HepG2 (cell line): ENCODE data around the gene MRPL9. TPM values are rescaled to one million over a fixed set of nuclear protein-coding genes. Genes with fewer than 3 reads are reported as not detected.
A peak's percentile ranks its signal among the peaks of the same experiment; 100 is the strongest.

Experiments used
- ATAC-seq: fragments of 200-7000 bp; cut with Tn5 transposase; 3 replicates; pipeline ENCODE4 v1.9.1; 2020; ENCODE audit warnings: mild to moderate bottlenecking, moderate library complexity
- BruUV-seq: library from RNA; stranded (reverse); fragments of 400-500 nt; replicated peaks from 2 replicates; lab custom pipeline; 2021; lab: Mats Ljungman, UMichigan
- CTCF ChIA-PET: fragments of 300-600 bp; formaldehyde crosslinking; extraction: SDS; loops from one replicate; lab custom pipeline; 2021; ENCODE audit warnings: low total read pairs, inconsistent platforms, low intra/inter-chr PET ratio; lab: Yijun Ruan, JAX
- POLR2A ChIA-PET: fragments of 350-600 bp; sonication (Branson Sonifier 250); formaldehyde crosslinking; loops from one replicate; lab custom pipeline; 2020; ENCODE audit warnings: antibody characterized with exemption, inconsistent platforms; lab: Yijun Ruan, JAX
- DNase-seq: peaks from one replicate; pipeline ENCODE4 v3.0.0-alpha.2; 2015; ENCODE audit warnings: low spot score
- FAIRE-seq: peaks from 3 replicates; lab custom pipeline; 2011; peaks lifted over from hg19 to GRCh38; lab: Jason Lieb, UNC
- H2AFZ ChIP-seq: one replicate; pipeline ENCODE4 v1.6.1; 2011; ENCODE audit warnings: low read length, inconsistent platforms
- H3K27ac ChIP-seq: fragments of 300-600 bp; 3 replicates; pipeline ENCODE4 v1.8.0; 2011; ENCODE audit warnings: mixed run types, mild to moderate bottlenecking, mixed read lengths, low read length, inconsistent platforms; ENCODE audit not compliant: insufficient read depth; ENCODE audit errors: extremely low read length
- H3K27me3 ChIP-seq, 2 experiments: fragments of 200-600 bp in 1 of 2; 2 replicates in 1 of 2; 3 replicates in 1 of 2; pipeline versions ENCODE4 v1.6.0 to v1.8.0; 2011; ENCODE audit warnings: low read length in 2 of 2, mild to moderate bottlenecking in 2 of 2, moderate library complexity in 2 of 2, inconsistent platforms in 1 of 2; ENCODE audit not compliant: insufficient read depth in 2 of 2, control insufficient read depth in 1 of 2
- H3K36me3 ChIP-seq, 2 experiments: fragments of 200-600 bp in 1 of 2; replicated peaks in 1 of 2; 2 replicates in 1 of 2; 3 replicates in 1 of 2; pipeline versions ENCODE4 v1.5.1 to v1.8.0; 2011; ENCODE audit warnings: low read length in 2 of 2, inconsistent platforms in 1 of 2; ENCODE audit not compliant: insufficient read depth in 2 of 2, control insufficient read depth in 1 of 2
- H3K4me1 ChIP-seq: 2 replicates; pipeline ENCODE4 v1.5.1; 2012; ENCODE audit warnings: low read length, inconsistent platforms; ENCODE audit not compliant: insufficient read depth
- H3K4me2 ChIP-seq: 2 replicates; pipeline ENCODE4 v1.6.0; 2011; ENCODE audit warnings: low read depth, low read length, inconsistent platforms
- H3K4me3 ChIP-seq, 3 experiments: fragments of 200-600 bp in 1 of 3; sonication (generic), shearing (Covaris generic) in 1 of 3; replicated peaks in 1 of 3; 2 replicates each; pipeline ENCODE4 v1.5.1; 2011 to 2016; ENCODE audit warnings: low read length in 3 of 3, inconsistent platforms in 2 of 3, low read depth in 2 of 3, mild to moderate bottlenecking in 2 of 3, control low read depth in 1 of 3, mixed read lengths in 1 of 3; ENCODE audit not compliant: insufficient read depth in 1 of 3
- H3K79me2 ChIP-seq: one replicate; pipeline ENCODE4 v1.6.1; 2011; ENCODE audit warnings: low read length, inconsistent platforms; ENCODE audit not compliant: insufficient read depth
- H3K9ac ChIP-seq: 2 replicates; pipeline ENCODE4 v1.6.0; 2011; ENCODE audit warnings: mild to moderate bottlenecking, low read depth, low read length, inconsistent platforms; ENCODE audit not compliant: insufficient read depth
- H3K9me3 ChIP-seq: 2 replicates; pipeline ENCODE4 v1.5.1; 2012; ENCODE audit warnings: mild to moderate bottlenecking, low read length
- H4K20me1 ChIP-seq: 2 replicates; pipeline ENCODE4 v1.6.0; 2011; ENCODE audit warnings: inconsistent platforms, mild to moderate bottlenecking, low read length, moderate library complexity; ENCODE audit not compliant: insufficient read depth
- MAFF ChIP-seq: IDR thresholded peaks from 2 replicates; pipeline ENCODE4 v1.6.1; 2011; ENCODE audit warnings: low read depth, low read length, improper control_type of control experiment
- MAFK ChIP-seq, 2 experiments: IDR thresholded peaks in 1 of 2; conservative IDR thresholded peaks in 1 of 2; 2 replicates each; pipeline ENCODE4 v1.6.1; 2011; ENCODE audit warnings: improper control_type of control experiment in 2 of 2, low read length in 2 of 2
- PHB2 ChIP-seq: fragments of 450-650 bp; IDR thresholded peaks from 2 replicates; pipeline ENCODE4 v1.6.1; 2018; ENCODE audit not compliant: partially characterized antibody
- YEATS4 ChIP-seq: sonication (generic); formaldehyde crosslinking; IDR thresholded peaks from 2 replicates; pipeline ENCODE4 v1.4.0; 2020; ENCODE audit warnings: missing genetic modification reagents, borderline replicate concordance
- ZNF441 ChIP-seq: sonication (generic); formaldehyde crosslinking; IDR thresholded peaks from 2 replicates; pipeline ENCODE4 v1.7.0; 2021; ENCODE audit warnings: missing genetic modification reagents, borderline replicate concordance
- ZNF484 ChIP-seq: sonication (generic); formaldehyde crosslinking; IDR thresholded peaks from 2 replicates; pipeline ENCODE4 v1.5.1; 2020; ENCODE audit warnings: mild to moderate bottlenecking, low read depth, missing genetic modification reagents, borderline replicate concordance
- WGBS: methylation state at CpG from one replicate; pipeline ENCODE4 v1.1.6; 2017; ENCODE audit warnings: low lambda C conversion rate; 5-methylcytosine and 5-hydroxymethylcytosine counted together
- in situ Hi-C: cut with HindIII; loops from 2 replicates; pipeline ENCODE4 v1.10.0; 2017; ENCODE audit warnings: low pct_unique_long_range_greater_than_20kb; ENCODE audit not compliant: extremely low pct_ligation_motif_present
- intact Hi-C: fragments of 100-400 bp; cut with micrococcal nuclease; formaldehyde crosslinking; loops from one replicate; pipeline ENCODE4 v1.10.0; 2022; ENCODE audit not compliant: unreplicated experiment
- polyA plus RNA-seq, 8 experiments: library from polyadenylated mRNA; depleted of rRNA in 3 of 8; stranded (reverse) in 7 of 8; unstranded in 1 of 8; fragments of >200 nt; fragmentation: Illumina TruSeq in 4 of 8; extraction: Trizol in 4 of 8; gene quantifications; 2 replicates each; pipeline versions ENCODE4 v1.2.1 to v1.2.3, GENCODE V29; 2011 to 2016; ENCODE audit warnings: low read depth in 4 of 8, missing spikeins in 1 of 8, mixed read lengths in 1 of 8; ENCODE audit not compliant: insufficient read depth in 1 of 8
- total RNA-seq, 5 experiments: library from RNA; depleted of rRNA; stranded (reverse); fragments of >200 nt; fragmentation: Illumina TruSeq; extraction: Trizol; gene quantifications; 2 replicates each; pipeline ENCODE4 v1.2.3, GENCODE V29; 2016; ENCODE audit warnings: low read depth in 1 of 5
- TF ChIP-seq, protein P1 (sequence below): sonication (generic); formaldehyde crosslinking; IDR thresholded peaks from 2 replicates; pipeline ENCODE4 v1.8.0; 2022; ENCODE audit warnings: missing genetic modification reagents, mild to moderate bottlenecking, moderate library complexity, borderline replicate concordance

The MRPL9 gene
- total and polyA plus RNA-seq, 2 of the 13 experiments (the other 11 are each of a cell fraction or from before 2014, with no cell fraction given) = 72.1 to 107 TPM

- intact Hi-C loops = no loop called here
- no peak for FAIRE-seq
- WGBS = 1% methylated on average over 4 of the region's 4 CpGs
Observed at GRCh38 chr1:151741516-151741915, 21.8 kb downstream of the MRPL9 start.

DNA sequence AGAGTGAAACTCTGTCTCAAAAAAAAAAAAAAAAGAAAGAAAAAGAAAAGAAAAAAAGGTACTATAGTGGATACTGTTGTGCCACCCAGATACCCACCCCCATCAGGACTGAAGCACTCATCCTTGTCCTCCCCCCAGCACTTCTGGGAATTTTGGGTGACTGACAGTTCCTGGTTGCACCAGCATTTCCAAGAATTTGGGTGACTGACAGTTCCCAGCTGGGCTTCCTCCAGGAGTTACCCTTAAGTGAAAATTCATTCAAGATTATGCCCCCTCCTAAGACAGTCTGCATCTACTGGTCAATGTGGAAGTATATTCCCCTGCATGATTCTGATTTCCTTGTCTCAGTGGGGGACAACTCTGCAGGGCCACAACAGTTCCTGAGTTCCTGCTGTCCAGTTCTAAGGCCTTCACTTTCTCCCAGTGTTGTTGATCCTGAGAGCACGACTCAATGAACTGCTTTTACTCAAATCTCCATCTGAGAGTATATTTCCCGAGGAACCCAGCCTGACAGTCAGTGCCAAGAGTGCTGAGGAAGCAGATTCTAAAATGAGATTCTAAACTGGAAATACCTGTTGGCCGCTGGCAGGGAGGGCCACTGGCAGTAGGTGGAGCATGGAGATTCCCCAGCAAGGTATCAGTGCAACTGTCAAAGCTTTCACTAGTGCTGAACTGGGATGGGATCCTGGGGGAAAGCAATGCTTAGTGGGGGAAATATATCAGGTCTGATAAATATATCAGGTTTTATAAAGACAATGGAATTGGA, 23.5 kb downstream of the MRPL9 start:
- CTCF ChIA-PET = no interaction called here
- no peak overlapping the region for H3K27ac ChIP-seq
- intact Hi-C loops = loop anchor here (5.0 kb wide), 1 partner anchor 297 kb away; no protein-coding TSS in a partner anchor
- FAIRE-seq = no peak
- no peak overlapping the region for H3K4me2 ChIP-seq
- no peaks in the 10 kb centered on the region for H4K20me1 ChIP-seq
- POLR2A ChIA-PET = no interaction called here
- no peak for ATAC-seq
- no peak for TF ChIP-seq ZNF484 (CRISPR knock-in tag)
- TF ChIP-seq MAFF = peak; percentile 74
- TF ChIP-seq MAFK (conservative IDR thresholded peaks at IDR 0.05 in 1 of 2, IDR thresholded peaks at IDR 0.05 in 1 of 2; ENCODE audit: low read length in 2 of 2) = peak; percentile 80 to 82
- TF ChIP-seq, all 625 proteins: peak for 2
- no peak overlapping the region for H3K4me3 ChIP-seq
- no peaks in the 10 kb centered on the region for H3K36me3 ChIP-seq
- no peak for DNase-seq
- in situ Hi-C loops = loop anchor here (10.0 to 25.0 kb wide), 2 partner anchors 145 to 202 kb away; partner anchors contain the start of gene TUFT1
- no peak overlapping the region for H3K9ac ChIP-seq
- H2AFZ ChIP-seq = no peak overlapping the region
- no peaks in the 10 kb centered on the region for H3K79me2 ChIP-seq
- BruUV-seq = no TSS peak
- H3K27me3 ChIP-seq = peaks cover 0 to 11% of the 10 kb centered on the region in 2 experiments; a peak in 2 of 5 replicates
- WGBS = 0% methylated on average over 3 of the region's 3 CpGs
- H3K4me1 ChIP-seq = no peaks in the 10 kb centered on the region
- H3K9me3 ChIP-seq = peaks cover 16% of the 10 kb centered on the region; the same call in 1 of the 2 replicates

More at GRCh38 chr1:151741516-151741915, 21.8 kb downstream of the MRPL9 start:
- CTCF ChIA-PET = no interaction called here
- in situ Hi-C loops = loop anchor here (25.0 kb wide), 1 partner anchor 204 kb away; the partner anchor contains the start of gene TUFT1
- TF ChIP-seq ZNF441 (no peak), PHB2 (no peak), YEATS4 (no peak)
- TF ChIP-seq, protein P1, sequence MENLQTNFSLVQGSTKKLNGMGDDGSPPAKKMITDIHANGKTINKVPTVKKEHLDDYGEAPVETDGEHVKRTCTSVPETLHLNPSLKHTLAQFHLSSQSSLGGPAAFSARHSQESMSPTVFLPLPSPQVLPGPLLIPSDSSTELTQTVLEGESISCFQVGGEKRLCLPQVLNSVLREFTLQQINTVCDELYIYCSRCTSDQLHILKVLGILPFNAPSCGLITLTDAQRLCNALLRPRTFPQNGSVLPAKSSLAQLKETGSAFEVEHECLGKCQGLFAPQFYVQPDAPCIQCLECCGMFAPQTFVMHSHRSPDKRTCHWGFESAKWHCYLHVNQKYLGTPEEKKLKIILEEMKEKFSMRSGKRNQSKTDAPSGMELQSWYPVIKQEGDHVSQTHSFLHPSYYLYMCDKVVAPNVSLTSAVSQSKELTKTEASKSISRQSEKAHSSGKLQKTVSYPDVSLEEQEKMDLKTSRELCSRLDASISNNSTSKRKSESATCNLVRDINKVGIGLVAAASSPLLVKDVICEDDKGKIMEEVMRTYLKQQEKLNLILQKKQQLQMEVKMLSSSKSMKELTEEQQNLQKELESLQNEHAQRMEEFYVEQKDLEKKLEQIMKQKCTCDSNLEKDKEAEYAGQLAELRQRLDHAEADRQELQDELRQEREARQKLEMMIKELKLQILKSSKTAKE (CRISPR knock-in tag) = no peak
- Histone ChIP-seq H3K4me2 (no peak overlapping the region), H3K27ac (no peak overlapping the region), H3K27me3 (peaks cover 0 to 11% of the 10 kb centered on the region in 2 experiments; a peak in 2 of 5 replicates), H3K9me3 (peaks cover 16% of the 10 kb centered on the region; the same call in 1 of the 2 replicates), H2AFZ (no peak overlapping the region), H4K20me1 (no peaks in the 10 kb centered on the region), H3K79me2 (no peaks in the 10 kb centered on the region), H3K4me1 (no peaks in the 10 kb centered on the region), H3K4me3 (no peak overlapping the region), H3K36me3 (no peaks in the 10 kb centered on the region), H3K9ac (no peak overlapping the region)
- no peak for ATAC-seq
- DNase-seq = no peak
- POLR2A ChIA-PET = no interaction called here
- no TSS peak for BruUV-seq
